ENCODE data around the gene FBXL4.

GRCh38 chr6:98823428-98824161 is 124.2 kb downstream of the FBXL4 start:
- TF ChIP-seq POLR2A (IDR thresholded peaks at IDR 0.05) (no peak), CTCF (IDR thresholded peaks at IDR 0.05) (no peak)

All from lower leg skin (tissue), 3 donors.